Osteoblast (primary cell): Measurements from ENCODE around the gene TMEM181. TPM values are rescaled to one million over a fixed set of nuclear protein-coding genes. Genes with fewer than 3 reads are reported as not detected.
A peak's percentile ranks its signal among the peaks of the same experiment; 100 is the strongest.

Source experiments
- DNase-seq: peaks from one replicate; pipeline ENCODE4 v3.0.0; 2011; ENCODE audit warnings: low spot score, mixed read lengths; ENCODE audit not compliant: insufficient read length; ENCODE audit errors: missing footprints
- H2AFZ ChIP-seq: 2 replicates; pipeline ENCODE4 v1.6.0; 2011; ENCODE audit warnings: mild to moderate bottlenecking, low read length
- H3K27ac ChIP-seq: 2 replicates; pipeline ENCODE4 v1.5.1; 2011; ENCODE audit warnings: mild to moderate bottlenecking, low read depth, low read length, moderate library complexity
- H3K27me3 ChIP-seq: 2 replicates; pipeline ENCODE4 v1.6.0; 2012; ENCODE audit warnings: mild to moderate bottlenecking, control low read depth, inconsistent platforms, low read length, moderate library complexity; ENCODE audit not compliant: insufficient read depth
- H3K36me3 ChIP-seq: 2 replicates; pipeline ENCODE4 v1.5.1; 2011; ENCODE audit warnings: mild to moderate bottlenecking, low read length, control low read depth, moderate library complexity; ENCODE audit not compliant: insufficient read depth
- H3K4me1 ChIP-seq: 2 replicates; pipeline ENCODE4 v1.5.1; 2011; ENCODE audit warnings: mild to moderate bottlenecking, low read length, control low read depth, moderate library complexity; ENCODE audit not compliant: insufficient read depth
- H3K4me2 ChIP-seq: 2 replicates; pipeline ENCODE4 v1.6.0; 2011; ENCODE audit warnings: mild to moderate bottlenecking, low read length; ENCODE audit not compliant: insufficient read depth
- H3K4me3 ChIP-seq: fragments of 200-600 bp; sonication (generic); 3 replicates; pipeline ENCODE4 v1.5.1; 2012; ENCODE audit warnings: mild to moderate bottlenecking, low read length, inconsistent platforms; ENCODE audit not compliant: insufficient read depth
- H3K79me2 ChIP-seq: 2 replicates; pipeline ENCODE4 v1.6.0; 2012; ENCODE audit warnings: mild to moderate bottlenecking, low read length, control low read depth, inconsistent platforms; ENCODE audit not compliant: insufficient read depth
- H3K9me3 ChIP-seq: 2 replicates; pipeline ENCODE4 v1.5.1; 2011; ENCODE audit warnings: low read depth, low read length, control low read depth
- H4K20me1 ChIP-seq: 2 replicates; pipeline ENCODE4 v1.6.0; 2012; ENCODE audit warnings: mild to moderate bottlenecking, low read length, control low read depth; ENCODE audit not compliant: insufficient read depth
- total RNA-seq: library from RNA; depleted of rRNA; stranded (reverse); fragments of >200 nt; gene quantifications from 2 replicates; pipeline ENCODE4 v1.2.3, GENCODE V29; 2012
- TF ChIP-seq, protein P1 (sequence below): IDR thresholded peaks from 2 replicates; pipeline ENCODE4 v1.5.1; 2011; ENCODE audit warnings: mild to moderate bottlenecking, low read depth, low read length, moderate library complexity; ENCODE audit errors: extremely low read depth

Gene TMEM181
- total RNA-seq, 1 donor = 43.8 TPM

DNA sequence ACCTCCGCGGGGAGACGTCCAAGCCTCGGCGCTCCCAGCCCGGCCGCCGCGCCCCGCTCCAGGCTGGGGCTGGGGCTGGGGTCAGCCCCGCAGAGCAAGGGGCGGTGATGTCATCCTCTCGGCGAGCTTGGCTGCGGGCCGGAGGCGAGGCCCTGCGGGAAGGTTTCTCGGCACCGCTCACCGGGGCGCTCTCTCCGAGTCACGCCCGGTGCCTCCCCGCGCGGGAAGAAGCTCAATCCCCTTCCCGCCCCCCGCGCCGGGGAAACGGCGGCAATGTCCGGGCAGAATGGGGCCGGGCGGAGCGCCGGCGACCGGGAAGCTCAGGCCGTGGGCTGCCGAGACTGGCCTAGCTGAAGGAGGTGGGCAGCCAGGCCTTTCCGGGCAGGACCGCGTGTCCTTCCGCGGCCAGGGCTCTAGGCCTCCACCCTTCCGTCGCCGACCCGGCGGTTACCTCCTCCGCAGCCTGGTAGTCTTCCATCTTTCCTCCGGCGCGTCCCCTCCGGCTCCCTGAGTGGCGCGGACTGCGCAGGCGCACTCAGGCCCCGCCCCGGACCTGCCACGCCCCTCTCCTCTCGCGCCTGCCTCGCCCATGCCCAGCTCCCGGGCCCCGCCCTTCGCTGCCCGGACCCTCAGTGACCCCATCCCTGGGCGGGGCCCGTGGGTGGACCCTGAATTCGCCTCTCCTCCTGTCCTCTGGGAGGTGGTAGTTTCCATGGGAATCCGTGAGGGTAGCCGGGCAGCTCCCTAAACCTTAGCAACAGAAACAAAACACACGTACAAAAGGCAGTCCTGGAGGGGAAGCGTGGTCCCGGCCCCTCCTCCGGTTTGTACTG lies 84.6 kb downstream of the TMEM181 start, which contains the start of gene DYNLT1:
TSS of gene DYNLT1 (minus strand) at position 513 of the 833 bp plus-strand sequence. CDS start at position 478, 35 bp downstream.
- Histone ChIP-seq H4K20me1 (peaks cover 12% of the 10 kb centered on the region), H3K79me2 (peaks cover 40% of the 10 kb centered on the region), H3K4me3 (peak within 1 kb of the TSS; percentile 85), H2AFZ (peak within 1 kb of the TSS; percentile 79), H3K27me3 (no peaks in the 10 kb centered on the region), H3K27ac (peak within 1 kb of the TSS; percentile 92), H3K36me3 (peaks cover 11% of the 10 kb centered on the region), H3K9me3 (no peaks in the 10 kb centered on the region), H3K4me2 (peak within 1 kb of the TSS; percentile 88), H3K4me1 (peaks cover 37% of the 10 kb centered on the region)
- TF ChIP-seq, protein P1, sequence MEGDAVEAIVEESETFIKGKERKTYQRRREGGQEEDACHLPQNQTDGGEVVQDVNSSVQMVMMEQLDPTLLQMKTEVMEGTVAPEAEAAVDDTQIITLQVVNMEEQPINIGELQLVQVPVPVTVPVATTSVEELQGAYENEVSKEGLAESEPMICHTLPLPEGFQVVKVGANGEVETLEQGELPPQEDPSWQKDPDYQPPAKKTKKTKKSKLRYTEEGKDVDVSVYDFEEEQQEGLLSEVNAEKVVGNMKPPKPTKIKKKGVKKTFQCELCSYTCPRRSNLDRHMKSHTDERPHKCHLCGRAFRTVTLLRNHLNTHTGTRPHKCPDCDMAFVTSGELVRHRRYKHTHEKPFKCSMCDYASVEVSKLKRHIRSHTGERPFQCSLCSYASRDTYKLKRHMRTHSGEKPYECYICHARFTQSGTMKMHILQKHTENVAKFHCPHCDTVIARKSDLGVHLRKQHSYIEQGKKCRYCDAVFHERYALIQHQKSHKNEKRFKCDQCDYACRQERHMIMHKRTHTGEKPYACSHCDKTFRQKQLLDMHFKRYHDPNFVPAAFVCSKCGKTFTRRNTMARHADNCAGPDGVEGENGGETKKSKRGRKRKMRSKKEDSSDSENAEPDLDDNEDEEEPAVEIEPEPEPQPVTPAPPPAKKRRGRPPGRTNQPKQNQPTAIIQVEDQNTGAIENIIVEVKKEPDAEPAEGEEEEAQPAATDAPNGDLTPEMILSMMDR = no peak
- peak; percentile 97 for DNase-seq

DNA sequence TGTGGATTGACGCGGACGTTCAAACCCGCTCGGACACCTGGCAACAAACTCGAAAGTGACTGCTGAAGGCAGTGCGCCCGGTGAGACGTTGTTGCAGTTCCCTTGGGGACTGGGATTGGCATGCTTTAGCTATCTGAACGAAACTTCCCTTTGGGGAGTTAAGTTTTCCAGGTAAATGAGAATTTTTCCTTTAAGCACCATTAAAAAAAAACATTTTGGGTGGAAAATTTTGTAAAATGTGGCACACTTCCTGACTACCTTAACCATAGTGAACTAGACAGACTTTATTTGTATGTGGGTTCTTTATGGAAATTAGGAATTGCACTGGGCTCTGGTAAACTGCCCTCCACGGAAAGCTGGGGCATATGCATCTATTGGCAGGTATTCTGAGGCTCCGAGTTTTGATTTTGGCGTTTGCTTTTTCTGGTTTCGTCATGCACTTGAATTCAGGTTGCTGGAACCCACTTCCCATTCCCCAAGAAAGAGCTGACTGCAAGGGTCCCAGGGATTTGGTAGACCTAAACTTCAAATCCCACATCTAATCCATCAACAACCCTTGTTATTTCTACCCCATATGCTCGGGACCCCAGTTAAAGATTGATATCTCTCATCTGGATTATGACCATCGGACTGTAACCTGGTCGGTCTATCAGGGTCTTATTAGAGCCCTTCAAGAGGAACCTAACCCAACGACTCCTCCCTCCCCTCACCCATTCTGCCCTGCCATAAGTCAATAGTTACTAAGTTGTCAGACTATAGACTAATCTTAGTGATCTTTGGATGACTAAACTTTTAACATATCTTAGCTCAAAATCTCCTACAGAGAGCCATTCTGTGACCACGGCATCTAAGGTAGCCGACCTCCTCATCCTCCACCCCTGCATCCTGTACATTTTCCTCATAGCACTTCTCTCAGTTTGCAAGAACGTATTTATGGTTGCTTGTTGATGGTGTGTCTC lies 85.5 kb downstream of the TMEM181 start:
- Histone ChIP-seq H3K27ac (peak overlapping the region; percentile 92), H2AFZ (peak overlapping the region; percentile 79), H3K4me3 (peak overlapping the region; percentile 85), H3K4me1 (peaks cover 46% of the 10 kb centered on the region), H4K20me1 (peaks cover 12% of the 10 kb centered on the region), H3K36me3 (peaks cover 5% of the 10 kb centered on the region), H3K27me3 (no peaks in the 10 kb centered on the region), H3K79me2 (peaks cover 31% of the 10 kb centered on the region), H3K4me2 (peak overlapping the region; percentile 88), H3K9me3 (no peaks in the 10 kb centered on the region)
- no peak for DNase-seq
- TF ChIP-seq, protein P1 = no peak

DNA sequence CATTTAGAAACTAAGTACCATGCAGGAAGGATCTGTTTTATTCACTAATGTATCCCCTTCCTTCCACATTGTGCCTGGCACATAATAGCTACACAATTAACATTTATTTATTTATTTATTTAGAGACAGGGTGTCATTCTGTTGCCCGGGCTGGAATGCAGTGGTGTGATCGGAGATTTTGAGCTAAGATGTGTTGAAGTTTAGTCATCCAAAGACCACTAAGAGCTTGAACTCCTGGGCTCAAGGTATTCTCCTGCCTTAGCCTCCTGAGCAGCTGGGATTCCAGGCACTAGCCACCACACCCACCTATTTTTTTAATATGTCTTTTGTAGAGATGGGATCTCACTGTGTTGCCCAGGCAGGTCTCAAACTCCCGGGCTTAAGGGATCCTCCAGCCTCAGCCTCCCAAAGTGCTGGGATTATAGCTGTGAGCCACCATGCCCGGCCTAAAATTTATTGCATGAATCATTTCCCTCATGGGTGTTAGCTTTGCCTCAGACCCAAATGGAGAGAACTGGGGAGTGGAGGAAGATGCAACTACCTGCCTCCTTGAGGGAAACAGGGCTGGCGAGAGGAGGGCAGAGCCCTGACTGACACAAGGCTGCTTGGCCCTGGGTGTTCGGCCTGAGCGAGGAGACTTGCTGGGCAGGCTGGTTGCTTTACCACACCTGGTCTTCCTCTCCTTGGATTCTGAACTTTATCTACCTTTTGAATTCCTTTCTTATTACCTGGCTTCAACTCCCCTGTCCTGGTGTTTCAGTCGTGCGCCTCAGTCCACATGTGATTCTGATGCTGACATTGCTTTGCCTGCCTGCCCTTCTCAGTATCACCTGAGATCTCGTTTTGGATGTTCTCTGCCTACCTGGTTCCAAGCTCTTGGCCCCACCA lies 86.4 kb downstream of the TMEM181 start:
- Histone ChIP-seq H4K20me1 (peaks cover 8% of the 10 kb centered on the region), H3K27me3 (no peaks in the 10 kb centered on the region), H3K4me2 (no peak overlapping the region), H3K4me3 (no peak overlapping the region), H3K4me1 (peaks cover 41% of the 10 kb centered on the region), H3K79me2 (peaks cover 22% of the 10 kb centered on the region), H3K9me3 (no peaks in the 10 kb centered on the region), H3K36me3 (no peaks in the 10 kb centered on the region), H3K27ac (no peak overlapping the region), H2AFZ (no peak overlapping the region)
- peak; percentile 79 for DNase-seq
- TF ChIP-seq, protein P1 = no peak
